H1 (cell line): ENCODE measurements around the gene PPM1L. TPM values are rescaled to one million over a fixed set of nuclear protein-coding genes. Genes with fewer than 3 reads are reported as not detected.

Experiments used
- ATF2 ChIP-seq: IDR thresholded peaks from 2 replicates; pipeline ENCODE4 v1.6.1; 2012; ENCODE audit warnings: low read length, inconsistent platforms
- EZH2 ChIP-seq: fragments of 200-600 bp; sonication (generic); IDR thresholded peaks from 2 replicates; pipeline ENCODE4 v1.7.1; 2012; ENCODE audit warnings: low read depth, mild to moderate bottlenecking, moderate library complexity, low read length, inconsistent platforms; ENCODE audit not compliant: severe bottlenecking
- GTF2F1 ChIP-seq: IDR thresholded peaks from 2 replicates; pipeline ENCODE4 v1.6.1; 2012; ENCODE audit warnings: low read depth, low read length, improper control_type of control experiment, borderline replicate concordance
- HDAC6 ChIP-seq: IDR thresholded peaks from one replicate; pipeline ENCODE4 v1.7.1; 2012; ENCODE audit warnings: low read depth, mild to moderate bottlenecking, inconsistent platforms, low read length, moderate library complexity
- KDM1A ChIP-seq: fragments of 200-600, 300-600 bp; sonication (generic); IDR thresholded peaks from 2 replicates; pipeline ENCODE4 v1.7.1; 2016; ENCODE audit warnings: mild to moderate bottlenecking, low read length, borderline replicate concordance
- NRF1 ChIP-seq: IDR thresholded peaks from 2 replicates; pipeline ENCODE4 v1.6.1; 2011; ENCODE audit warnings: mild to moderate bottlenecking, low read depth, low read length, improper control_type of control experiment
- RBBP5 ChIP-seq: IDR thresholded peaks from 2 replicates; pipeline ENCODE4 v1.7.1; 2012; ENCODE audit warnings: low read depth, mild to moderate bottlenecking, inconsistent platforms, low read length, moderate library complexity, borderline replicate concordance
- SIX5 ChIP-seq: IDR thresholded peaks from 2 replicates; pipeline ENCODE4 v1.6.1; 2011; ENCODE audit warnings: mild to moderate bottlenecking, low read depth, low read length
- SP1 ChIP-seq: IDR thresholded peaks from 2 replicates; pipeline ENCODE4 v1.6.1; 2011; ENCODE audit warnings: low read depth, low read length
- TCF12 ChIP-seq: IDR thresholded peaks from 2 replicates; pipeline ENCODE4 v1.6.1; 2011; ENCODE audit warnings: low read depth, mild to moderate bottlenecking, low read length
- polyA plus RNA-seq, 7 experiments: library from polyadenylated mRNA; depleted of rRNA in 3 of 7; stranded (reverse) in 5 of 7; unstranded in 2 of 7; fragments of >200 nt in 5 of 7; fragments of 200-250 nt in 2 of 7; gene quantifications; 1 replicate in 5 of 7; 2 replicates in 1 of 7; 4 replicates in 1 of 7; pipeline versions ENCODE4 v1.2.1 to v1.2.3, GENCODE V29; 2011 to 2013; ENCODE audit warnings: missing spikeins in 2 of 7, mixed read lengths in 2 of 7
- total RNA-seq: library from RNA; stranded (reverse); fragmentation: NEBNext Ultra II Directional; extraction: Animal tissue kit (Norgen Biotek cat#: 25700); gene quantifications from 2 replicates; pipeline ENCODE4 v1.2.1, GENCODE V29; 2021

PPM1L gene
- total and polyA plus RNA-seq, 2 of the 8 experiments (the other 6 are each of a cell fraction or from before 2014, with no cell fraction given), result 2.8 to 18.1 TPM

- TF ChIP-seq RBBP5, result no peak
- TF ChIP-seq KDM1A, result no peak
- TF ChIP-seq HDAC6, result no peak
- TF ChIP-seq ATF2, result no peak
- no peak for TF ChIP-seq EZH2
- TF ChIP-seq TCF12, result no peak
- no peak for TF ChIP-seq GTF2F1
- TF ChIP-seq NRF1, result no peak
- no peak for TF ChIP-seq SIX5
- no peak for TF ChIP-seq SP1
These were observed 352.8 kb downstream of the PPM1L start (continued) for GRCh38 chr3:161108840-161109239.
